ENCODE data around the gene CHST6.

CHST6 gene

GRCh38 chr16:75458439-75458838 lies 36.8 kb downstream of the CHST6 start:
- no peak overlapping the region for H3K27ac ChIP-seq (replicated peaks)
- DNase-seq (ENCODE audit: low read depth in 1 of 2, low spot score in 1 of 2), result no peak
- no peak for TF ChIP-seq CTCF (IDR thresholded peaks at IDR 0.05; ENCODE audit: insufficient read depth, low read length)
- TF ChIP-seq, protein P1, sequence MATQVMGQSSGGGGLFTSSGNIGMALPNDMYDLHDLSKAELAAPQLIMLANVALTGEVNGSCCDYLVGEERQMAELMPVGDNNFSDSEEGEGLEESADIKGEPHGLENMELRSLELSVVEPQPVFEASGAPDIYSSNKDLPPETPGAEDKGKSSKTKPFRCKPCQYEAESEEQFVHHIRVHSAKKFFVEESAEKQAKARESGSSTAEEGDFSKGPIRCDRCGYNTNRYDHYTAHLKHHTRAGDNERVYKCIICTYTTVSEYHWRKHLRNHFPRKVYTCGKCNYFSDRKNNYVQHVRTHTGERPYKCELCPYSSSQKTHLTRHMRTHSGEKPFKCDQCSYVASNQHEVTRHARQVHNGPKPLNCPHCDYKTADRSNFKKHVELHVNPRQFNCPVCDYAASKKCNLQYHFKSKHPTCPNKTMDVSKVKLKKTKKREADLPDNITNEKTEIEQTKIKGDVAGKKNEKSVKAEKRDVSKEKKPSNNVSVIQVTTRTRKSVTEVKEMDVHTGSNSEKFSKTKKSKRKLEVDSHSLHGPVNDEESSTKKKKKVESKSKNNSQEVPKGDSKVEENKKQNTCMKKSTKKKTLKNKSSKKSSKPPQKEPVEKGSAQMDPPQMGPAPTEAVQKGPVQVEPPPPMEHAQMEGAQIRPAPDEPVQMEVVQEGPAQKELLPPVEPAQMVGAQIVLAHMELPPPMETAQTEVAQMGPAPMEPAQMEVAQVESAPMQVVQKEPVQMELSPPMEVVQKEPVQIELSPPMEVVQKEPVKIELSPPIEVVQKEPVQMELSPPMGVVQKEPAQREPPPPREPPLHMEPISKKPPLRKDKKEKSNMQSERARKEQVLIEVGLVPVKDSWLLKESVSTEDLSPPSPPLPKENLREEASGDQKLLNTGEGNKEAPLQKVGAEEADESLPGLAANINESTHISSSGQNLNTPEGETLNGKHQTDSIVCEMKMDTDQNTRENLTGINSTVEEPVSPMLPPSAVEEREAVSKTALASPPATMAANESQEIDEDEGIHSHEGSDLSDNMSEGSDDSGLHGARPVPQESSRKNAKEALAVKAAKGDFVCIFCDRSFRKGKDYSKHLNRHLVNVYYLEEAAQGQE (IDR thresholded peaks at IDR 0.05; ENCODE audit: insufficient replicate concordance, low read depth), result no peak
- no peak for TF ChIP-seq POLR2AphosphoS5 (IDR thresholded peaks at IDR 0.05; ENCODE audit: low read depth)
- no peak for TF ChIP-seq GABPA (IDR thresholded peaks at IDR 0.05; ENCODE audit: low read depth)
- no peak for TF ChIP-seq SPI1 (IDR thresholded peaks at IDR 0.05; ENCODE audit: borderline replicate concordance, low read depth)
- no peaks in the 10 kb centered on the region for H3K27me3 ChIP-seq (ENCODE audit: insufficient read depth, poor library complexity, severe bottlenecking)
- no peak overlapping the region for H3K4me3 ChIP-seq (replicated peaks; ENCODE audit: insufficient read depth, low read length)

DNA sequence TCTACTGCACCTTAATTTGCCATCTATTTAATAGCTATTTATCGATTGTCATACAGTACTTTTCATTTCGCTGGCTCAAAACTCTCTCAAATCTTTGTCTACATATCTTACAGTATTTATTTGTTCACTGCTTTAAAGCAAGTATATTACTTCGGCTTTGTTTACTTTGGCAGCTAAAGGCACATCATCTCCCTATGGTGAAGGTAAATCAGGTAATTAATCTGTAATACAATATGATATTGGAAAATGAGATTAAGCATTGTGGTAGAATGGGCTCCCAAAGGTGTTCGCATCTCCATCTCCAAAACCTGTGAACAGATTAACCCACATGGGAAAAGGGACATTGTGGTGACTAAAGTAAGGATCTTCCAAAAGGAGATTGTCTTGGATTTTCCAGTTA lies 37.2 kb downstream of the CHST6 start:
- TF ChIP-seq POLR2AphosphoS5 (IDR thresholded peaks at IDR 0.05; ENCODE audit: low read depth), result no peak
- TF ChIP-seq, protein P1 (IDR thresholded peaks at IDR 0.05; ENCODE audit: insufficient replicate concordance, low read depth), result no peak
- TF ChIP-seq GABPA (IDR thresholded peaks at IDR 0.05; ENCODE audit: low read depth), result no peak
- TF ChIP-seq CTCF (IDR thresholded peaks at IDR 0.05; ENCODE audit: insufficient read depth, low read length), result no peak
- no peak for TF ChIP-seq SPI1 (IDR thresholded peaks at IDR 0.05; ENCODE audit: borderline replicate concordance, low read depth)
- DNase-seq (ENCODE audit: low read depth in 1 of 2, low spot score in 1 of 2), result no peak
- H3K27ac ChIP-seq (replicated peaks), result no peak overlapping the region

DNA sequence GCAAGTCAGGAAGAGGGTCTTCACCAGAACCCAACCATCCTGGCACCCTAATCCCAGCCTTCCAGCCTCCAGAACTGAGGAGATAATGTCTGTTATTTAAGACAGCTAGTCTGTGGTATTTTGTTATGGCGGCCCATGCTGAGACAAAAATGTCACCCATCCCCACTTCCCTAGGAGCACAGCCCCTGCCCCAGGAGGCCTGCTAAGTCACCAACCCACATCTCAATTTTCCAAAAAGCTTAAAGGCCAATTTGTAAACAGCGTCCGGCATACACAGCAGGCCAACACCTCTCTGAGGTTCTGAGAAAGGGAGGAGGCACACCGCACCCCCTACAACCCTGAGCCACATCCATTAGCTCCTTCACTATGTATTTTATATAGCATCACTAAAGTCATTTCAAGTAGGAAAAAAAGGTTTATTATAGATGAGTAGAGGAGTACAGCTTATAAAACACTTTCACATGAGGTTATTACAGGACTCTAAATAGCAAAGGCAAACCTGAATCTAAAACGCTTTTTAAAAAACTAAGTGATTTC lies 37.7 kb downstream of the CHST6 start:
- H3K27me3 ChIP-seq (ENCODE audit: insufficient read depth, poor library complexity, severe bottlenecking), result no peaks in the 10 kb centered on the region
- H3K27ac ChIP-seq (replicated peaks), result no peak overlapping the region
- TF ChIP-seq SPI1 (IDR thresholded peaks at IDR 0.05; ENCODE audit: borderline replicate concordance, low read depth) (no peak), CTCF (IDR thresholded peaks at IDR 0.05; ENCODE audit: insufficient read depth, low read length) (no peak), POLR2AphosphoS5 (IDR thresholded peaks at IDR 0.05; ENCODE audit: low read depth) (no peak), GABPA (IDR thresholded peaks at IDR 0.05; ENCODE audit: low read depth) (no peak)
- TF ChIP-seq, protein P1 (IDR thresholded peaks at IDR 0.05; ENCODE audit: insufficient replicate concordance, low read depth), result no peak
- H3K4me3 ChIP-seq (replicated peaks; ENCODE audit: insufficient read depth, low read length), result no peak overlapping the region
- no peak for DNase-seq (ENCODE audit: low read depth in 1 of 2, low spot score in 1 of 2)

More for the DNA sequence above, 37.2 kb downstream of the CHST6 start:
- H3K4me3 ChIP-seq (replicated peaks; ENCODE audit: insufficient read depth, low read length), result no peak overlapping the region
- no peaks in the 10 kb centered on the region for H3K27me3 ChIP-seq (ENCODE audit: insufficient read depth, poor library complexity, severe bottlenecking)

All from HL-60 (cell line).